Keratinocyte (primary cell): ENCODE data around the gene KLHDC7A. TPM values are rescaled to one million over a fixed set of nuclear protein-coding genes. Genes with fewer than 3 reads are reported as not detected.

Experiments
- DNase-seq: peaks from one replicate; pipeline ENCODE4 v3.0.0-alpha.2; 2011; ENCODE audit warnings: low read depth, missing footprints, low spot score
- FAIRE-seq: peaks from 2 replicates; lab custom pipeline; 2011; peaks lifted over from hg19 to GRCh38; lab: Jason Lieb, UNC
- H2AFZ ChIP-seq: 2 replicates; pipeline ENCODE4 v1.6.0; 2012; ENCODE audit warnings: low read length, control low read depth, inconsistent platforms; ENCODE audit not compliant: control insufficient read depth
- H3K27ac ChIP-seq: 2 replicates; pipeline ENCODE4 v1.5.1; 2011; ENCODE audit warnings: low read length; ENCODE audit not compliant: control insufficient read depth, insufficient read depth
- H3K27me3 ChIP-seq: 3 replicates; pipeline ENCODE4 v1.6.0; 2011; ENCODE audit warnings: low read length; ENCODE audit not compliant: control insufficient read depth, insufficient read depth; ENCODE audit errors: extremely low read depth
- H3K36me3 ChIP-seq, 2 experiments: 2 replicates in 1 of 2; 3 replicates in 1 of 2; pipeline ENCODE4 v1.5.1; 2011; ENCODE audit warnings: low read length in 2 of 2, mild to moderate bottlenecking in 1 of 2; ENCODE audit not compliant: control insufficient read depth in 2 of 2, insufficient read depth in 2 of 2; ENCODE audit errors: extremely low read depth in 1 of 2
- H3K4me1 ChIP-seq: 3 replicates; pipeline ENCODE4 v1.5.1; 2011; ENCODE audit warnings: low read length; ENCODE audit not compliant: control insufficient read depth, insufficient read depth; ENCODE audit errors: extremely low read depth
- H3K4me2 ChIP-seq: 3 replicates; pipeline ENCODE4 v1.6.0; 2011; ENCODE audit warnings: low read depth, low read length; ENCODE audit not compliant: control insufficient read depth, insufficient read depth; ENCODE audit errors: extremely low read depth
- H3K4me3 ChIP-seq, 3 experiments: fragments of 200-600 bp in 1 of 3; sonication (generic) in 1 of 3; 2 replicates in 2 of 3; 3 replicates in 1 of 3; pipeline ENCODE4 v1.5.1; 2011 to 2016; ENCODE audit warnings: low read length in 3 of 3, mild to moderate bottlenecking in 3 of 3, control low read depth in 2 of 3, inconsistent platforms in 1 of 3, low read depth in 1 of 3, mixed read lengths in 1 of 3, mixed run types in 1 of 3, moderate library complexity in 1 of 3; ENCODE audit not compliant: control insufficient read depth in 2 of 3, insufficient read depth in 2 of 3; ENCODE audit errors: extremely low read depth in 1 of 3
- H3K79me2 ChIP-seq: 2 replicates; pipeline ENCODE4 v1.6.0; 2012; ENCODE audit warnings: low read length; ENCODE audit not compliant: control insufficient read depth, insufficient read depth
- H3K9ac ChIP-seq: 3 replicates; pipeline ENCODE4 v1.6.0; 2011; ENCODE audit warnings: low read length; ENCODE audit not compliant: control insufficient read depth, insufficient read depth; ENCODE audit errors: extremely low read depth
- H3K9me1 ChIP-seq: 3 replicates; pipeline ENCODE4 v1.6.0; 2011; ENCODE audit warnings: low read length; ENCODE audit not compliant: control insufficient read depth, insufficient read depth; ENCODE audit errors: extremely low read depth
- H3K9me3 ChIP-seq: 2 replicates; pipeline ENCODE4 v1.5.1; 2012; ENCODE audit warnings: low read depth, low read length; ENCODE audit not compliant: control insufficient read depth
- H4K20me1 ChIP-seq: 3 replicates; pipeline ENCODE4 v1.6.0; 2011; ENCODE audit warnings: low read length; ENCODE audit not compliant: control insufficient read depth, insufficient read depth; ENCODE audit errors: extremely low read depth
- EZH2 ChIP-seq: IDR thresholded peaks from one replicate; pipeline ENCODE4 v1.6.1; 2012; ENCODE audit warnings: inconsistent platforms, mild to moderate bottlenecking, low read length, moderate library complexity
- dilution Hi-C: fragments of 300-500 bp; cut with MboI; formaldehyde crosslinking; loops from one replicate; pipeline ENCODE4 v1.7.0; 2020; ENCODE audit warnings: low sequenced_read_pairs; ENCODE audit not compliant: extremely low pct_ligation_motif_present
- polyA plus RNA-seq, 5 experiments: library from polyadenylated mRNA; depleted of rRNA in 3 of 5; stranded (reverse) in 3 of 5; stranded (forward) in 1 of 5; unstranded in 1 of 5; fragments of >200 nt; gene quantifications; 1 replicate in 1 of 5; 2 replicates in 3 of 5; 3 replicates in 1 of 5; pipeline versions ENCODE4 v1.2.1 to v1.2.3, GENCODE V29; 2011 to 2012; ENCODE audit warnings: missing spikeins in 2 of 5, low read depth in 1 of 5, low replicate concordance in 1 of 5
- TF ChIP-seq, protein P1 (sequence below), 3 experiments: IDR thresholded peaks in 1 of 3; conservative IDR thresholded peaks in 1 of 3; optimal IDR thresholded peaks in 1 of 3; 2 replicates in 2 of 3; 3 replicates in 1 of 3; pipeline versions ENCODE3 to v1.5.1; 2011; ENCODE audit warnings: low read length in 3 of 3, mild to moderate bottlenecking in 3 of 3, moderate library complexity in 2 of 3, control low read depth in 1 of 3, inconsistent platforms in 1 of 3; ENCODE audit not compliant: insufficient read depth in 2 of 3; ENCODE audit errors: extremely low read depth in 1 of 3

The KLHDC7A gene
- polyA plus RNA-seq, 1 donor (not counting 4 experiments of a cell fraction or from before 2014, with no cell fraction given), result not detected

DNA sequence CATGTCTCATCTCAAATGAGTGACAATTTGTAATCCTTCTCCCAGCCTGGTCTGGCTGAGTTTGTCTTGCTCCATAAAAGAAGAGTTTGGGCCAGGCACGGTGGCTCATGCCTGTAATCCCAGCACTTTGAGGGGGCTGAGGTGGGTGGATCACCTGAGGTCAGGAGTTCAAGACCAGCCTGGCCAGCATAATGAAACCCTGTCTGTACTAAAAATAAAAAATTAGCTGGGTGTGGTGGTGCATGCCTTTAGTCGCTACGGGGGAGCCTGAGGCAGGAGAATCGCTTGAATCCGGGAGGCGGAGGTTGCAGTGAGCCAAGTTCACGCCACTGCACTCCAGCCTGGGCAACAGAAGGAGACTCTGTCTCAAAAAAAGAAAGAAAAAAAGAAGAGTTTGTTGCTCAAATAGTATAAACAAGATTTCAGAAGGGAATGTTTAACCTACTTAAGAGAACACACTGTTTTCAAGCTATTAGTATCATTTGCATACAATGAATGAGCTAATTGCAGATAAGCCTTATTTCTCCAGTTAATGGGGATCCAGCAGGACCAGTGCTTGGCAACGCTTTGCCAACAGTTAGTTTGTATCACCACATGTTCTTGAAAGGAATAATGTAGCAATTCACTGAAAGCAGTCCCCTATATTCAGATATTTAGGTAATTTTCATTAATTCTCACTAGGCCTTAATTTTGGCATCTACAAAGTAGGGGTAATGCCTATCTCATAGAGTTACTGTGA is 15.9 kb downstream of the KLHDC7A start:
- Histone ChIP-seq H3K36me3 (no peaks in the 10 kb centered on the region), H3K4me3 (no peak overlapping the region), H2AFZ (no peak overlapping the region), H3K9me1 (no peaks in the 10 kb centered on the region), H3K27me3 (no peaks in the 10 kb centered on the region), H3K79me2 (no peaks in the 10 kb centered on the region), H3K9me3 (no peaks in the 10 kb centered on the region), H3K9ac (no peak overlapping the region), H3K4me2 (no peak overlapping the region), H3K27ac (no peak overlapping the region), H3K4me1 (no peaks in the 10 kb centered on the region), H4K20me1 (no peaks in the 10 kb centered on the region)
- no peak for DNase-seq
- no peak for FAIRE-seq
- dilution Hi-C loops, result no loop called here
- TF ChIP-seq, protein P1, sequence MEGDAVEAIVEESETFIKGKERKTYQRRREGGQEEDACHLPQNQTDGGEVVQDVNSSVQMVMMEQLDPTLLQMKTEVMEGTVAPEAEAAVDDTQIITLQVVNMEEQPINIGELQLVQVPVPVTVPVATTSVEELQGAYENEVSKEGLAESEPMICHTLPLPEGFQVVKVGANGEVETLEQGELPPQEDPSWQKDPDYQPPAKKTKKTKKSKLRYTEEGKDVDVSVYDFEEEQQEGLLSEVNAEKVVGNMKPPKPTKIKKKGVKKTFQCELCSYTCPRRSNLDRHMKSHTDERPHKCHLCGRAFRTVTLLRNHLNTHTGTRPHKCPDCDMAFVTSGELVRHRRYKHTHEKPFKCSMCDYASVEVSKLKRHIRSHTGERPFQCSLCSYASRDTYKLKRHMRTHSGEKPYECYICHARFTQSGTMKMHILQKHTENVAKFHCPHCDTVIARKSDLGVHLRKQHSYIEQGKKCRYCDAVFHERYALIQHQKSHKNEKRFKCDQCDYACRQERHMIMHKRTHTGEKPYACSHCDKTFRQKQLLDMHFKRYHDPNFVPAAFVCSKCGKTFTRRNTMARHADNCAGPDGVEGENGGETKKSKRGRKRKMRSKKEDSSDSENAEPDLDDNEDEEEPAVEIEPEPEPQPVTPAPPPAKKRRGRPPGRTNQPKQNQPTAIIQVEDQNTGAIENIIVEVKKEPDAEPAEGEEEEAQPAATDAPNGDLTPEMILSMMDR (optimal IDR thresholded peaks at IDR 0.05 in 1 of 3, IDR thresholded peaks at IDR 0.05 in 1 of 3, conservative IDR thresholded peaks at IDR 0.05 in 1 of 3; ENCODE audit: extremely low read depth in 1 of 3, insufficient read depth in 2 of 3, low read length in 3 of 3), result no peak
- TF ChIP-seq EZH2, result no peak

DNA sequence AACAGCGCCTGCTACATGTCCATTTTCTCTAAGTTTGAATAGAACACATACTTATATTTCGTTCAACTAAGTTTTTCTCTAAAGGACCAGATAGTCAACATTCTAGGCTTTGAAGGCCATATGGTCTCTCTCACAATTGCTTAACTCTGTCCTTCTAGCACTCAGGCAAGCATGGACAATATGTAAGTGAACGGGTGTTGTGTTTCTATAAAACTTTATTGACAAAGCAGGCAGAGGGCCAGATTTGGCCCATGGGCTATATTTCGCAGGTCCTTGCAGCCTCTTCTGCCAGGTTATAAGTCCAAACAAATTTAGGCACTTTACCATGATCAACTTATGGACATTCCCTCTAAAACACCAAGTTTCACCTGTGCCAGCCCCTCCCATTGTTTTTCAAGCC is 21.1 kb downstream of the KLHDC7A start:
- no peak overlapping the region for H3K9ac ChIP-seq
- H2AFZ ChIP-seq, result no peak overlapping the region
- FAIRE-seq (no peak), DNase-seq (no peak)
- no peaks in the 10 kb centered on the region for H3K9me1 ChIP-seq
- H3K36me3 ChIP-seq, result no peaks in the 10 kb centered on the region
- no peaks in the 10 kb centered on the region for H3K4me1 ChIP-seq
- no peaks in the 10 kb centered on the region for H3K9me3 ChIP-seq
- H4K20me1 ChIP-seq, result no peaks in the 10 kb centered on the region
- H3K4me3 ChIP-seq, result no peak overlapping the region
- H3K27ac ChIP-seq, result no peak overlapping the region
- no peak for TF ChIP-seq EZH2
- TF ChIP-seq, protein P1 (optimal IDR thresholded peaks at IDR 0.05 in 1 of 3, IDR thresholded peaks at IDR 0.05 in 1 of 3, conservative IDR thresholded peaks at IDR 0.05 in 1 of 3; ENCODE audit: extremely low read depth in 1 of 3, insufficient read depth in 2 of 3, low read length in 3 of 3), result no peak
- dilution Hi-C loops, result no loop called here
- H3K79me2 ChIP-seq, result no peaks in the 10 kb centered on the region
- H3K27me3 ChIP-seq, result no peaks in the 10 kb centered on the region
- H3K4me2 ChIP-seq, result no peak overlapping the region
